SJCRH30 (cell line): Measurements from ENCODE around the gene SCN5A. TPM values are rescaled to one million over a fixed set of nuclear protein-coding genes. Genes with fewer than 3 reads are reported as not detected.

Experiments used
- DNase-seq, 2 experiments: peaks; one replicate each; pipeline ENCODE4 v3.0.0-alpha.2; 2015 to 2020
- H3K27ac ChIP-seq: fragments of 250-450 bp; sonication (Bioruptor Pico); 2 replicates; pipeline ENCODE4 v1.5.1; 2020; ENCODE audit warnings: mild to moderate bottlenecking, moderate library complexity
- H3K27me3 ChIP-seq: fragments of 250-450 bp; sonication (Bioruptor Pico); 2 replicates; pipeline ENCODE4 v1.5.1; 2020; ENCODE audit warnings: mild to moderate bottlenecking, moderate library complexity
- H3K36me3 ChIP-seq: fragments of 250-450 bp; sonication (Bioruptor Pico); 2 replicates; pipeline ENCODE4 v1.5.1; 2020; ENCODE audit warnings: mild to moderate bottlenecking, moderate library complexity
- H3K4me1 ChIP-seq: fragments of 250-450 bp; sonication (Bioruptor Pico); 2 replicates; pipeline ENCODE4 v1.5.1; 2020; ENCODE audit warnings: mild to moderate bottlenecking, moderate library complexity
- H3K4me3 ChIP-seq: fragments of 250-450 bp; sonication (Bioruptor Pico); 2 replicates; pipeline ENCODE4 v1.5.1; 2020; ENCODE audit warnings: mild to moderate bottlenecking, moderate library complexity
- H3K9me3 ChIP-seq: fragments of 250-450 bp; sonication (Bioruptor Pico); replicated peaks from 2 replicates; pipeline ENCODE4 v1.5.1; 2020; ENCODE audit warnings: mild to moderate bottlenecking, moderate library complexity
- total RNA-seq: library from RNA; depleted of rRNA; stranded (reverse); fragments of >200 nt; shearing (Covaris generic); gene quantifications from 2 replicates; pipeline ENCODE4 v1.2.3, GENCODE V29; 2014; rRNA removed

Gene SCN5A
- total RNA-seq = 13.1 and 15.2 TPM in 2 replicates

GRCh38 chr3:38649500-38650247, at the start of gene SCN5A:
Gene SCN5A (minus strand): TSS chr3:38649687. CDS start chr3:38633307, 16,380 bp downstream.
- Histone ChIP-seq H3K4me1 (no peaks in the 10 kb centered on the region; the same call in 1 of the 2 replicates), H3K9me3 (no peaks in the 10 kb centered on the region), H3K27ac (peak within 1 kb of the TSS; percentile 32; the same call in 1 of the 2 replicates), H3K27me3 (no peaks in the 10 kb centered on the region), H3K4me3 (peak within 1 kb of the TSS; percentile 72), H3K36me3 (no peaks in the 10 kb centered on the region)
- peak; percentile 54 to 68 for DNase-seq

- Histone ChIP-seq H3K4me1 (no peaks in the 10 kb centered on the region), H3K27me3 (no peaks in the 10 kb centered on the region; the same call in 1 of the 2 replicates), H3K9me3 (no peaks in the 10 kb centered on the region), H3K4me3 (no peak overlapping the region), H3K36me3 (no peaks in the 10 kb centered on the region), H3K27ac (no peak overlapping the region)
- peak in 1 of 2 experiments; percentile 1 for DNase-seq
Measured at GRCh38 chr3:38698760-38699159, 49.3 kb upstream of the SCN5A start.

GRCh38 chr3:38698061-38698460, 48.6 kb upstream of the SCN5A start:
- Histone ChIP-seq H3K4me1 (no peaks in the 10 kb centered on the region), H3K27me3 (no peaks in the 10 kb centered on the region; the same call in 1 of the 2 replicates)
- no peak for DNase-seq

GRCh38 chr3:38696034-38696433, 46.5 kb upstream of the SCN5A start:
- no peak overlapping the region for H3K27ac ChIP-seq
- no peaks in the 10 kb centered on the region for H3K36me3 ChIP-seq
- no peaks in the 10 kb centered on the region; the same call in 1 of the 2 replicates for H3K27me3 ChIP-seq
- H3K4me3 ChIP-seq = no peak overlapping the region
- no peaks in the 10 kb centered on the region for H3K4me1 ChIP-seq
- no peaks in the 10 kb centered on the region for H3K9me3 ChIP-seq
- DNase-seq = no peak

More at GRCh38 chr3:38698061-38698460, 48.6 kb upstream of the SCN5A start:
- H3K4me3 ChIP-seq = no peak overlapping the region
- H3K9me3 ChIP-seq = no peaks in the 10 kb centered on the region
- no peaks in the 10 kb centered on the region for H3K36me3 ChIP-seq
- no peak overlapping the region for H3K27ac ChIP-seq

GRCh38 chr3:38690185-38690584, 40.7 kb upstream of the SCN5A start:
- Histone ChIP-seq H3K4me3 (no peak overlapping the region), H3K4me1 (no peaks in the 10 kb centered on the region), H3K9me3 (no peaks in the 10 kb centered on the region), H3K36me3 (no peaks in the 10 kb centered on the region), H3K27ac (no peak overlapping the region), H3K27me3 (no peaks in the 10 kb centered on the region; the same call in 1 of the 2 replicates)
- DNase-seq = no peak

GRCh38 chr3:38689774-38690173, 40.3 kb upstream of the SCN5A start:
- H3K27me3 ChIP-seq = no peaks in the 10 kb centered on the region
- no peaks in the 10 kb centered on the region for H3K4me1 ChIP-seq
- H3K36me3 ChIP-seq = no peaks in the 10 kb centered on the region
- H3K9me3 ChIP-seq = no peaks in the 10 kb centered on the region
- no peak overlapping the region for H3K27ac ChIP-seq
- H3K4me3 ChIP-seq = no peak overlapping the region
- DNase-seq = no peak

- no peak for DNase-seq
- Histone ChIP-seq H3K36me3 (no peaks in the 10 kb centered on the region), H3K27ac (no peak overlapping the region), H3K4me3 (no peak overlapping the region), H3K27me3 (no peaks in the 10 kb centered on the region), H3K4me1 (no peaks in the 10 kb centered on the region), H3K9me3 (no peaks in the 10 kb centered on the region)
Measured at GRCh38 chr3:38689346-38689745, 39.9 kb upstream of the SCN5A start.

GRCh38 chr3:38687321-38687720, 37.8 kb upstream of the SCN5A start:
- H3K27ac ChIP-seq = no peak overlapping the region
- H3K27me3 ChIP-seq = no peaks in the 10 kb centered on the region
- DNase-seq = no peak
- H3K4me3 ChIP-seq = no peak overlapping the region
- no peaks in the 10 kb centered on the region for H3K9me3 ChIP-seq
- no peaks in the 10 kb centered on the region for H3K36me3 ChIP-seq
- H3K4me1 ChIP-seq = no peaks in the 10 kb centered on the region

- DNase-seq = no peak
- Histone ChIP-seq H3K9me3 (no peaks in the 10 kb centered on the region), H3K4me1 (no peaks in the 10 kb centered on the region), H3K27me3 (no peaks in the 10 kb centered on the region), H3K4me3 (no peak overlapping the region), H3K27ac (no peak overlapping the region), H3K36me3 (no peaks in the 10 kb centered on the region)
Measured at GRCh38 chr3:38684546-38684945, 35.1 kb upstream of the SCN5A start.

- Histone ChIP-seq H3K27ac (no peak overlapping the region), H3K36me3 (no peaks in the 10 kb centered on the region)
- no peak for DNase-seq
Measured at GRCh38 chr3:38669668-38670067, 20.2 kb upstream of the SCN5A start.

GRCh38 chr3:38662544-38662943, 13.1 kb upstream of the SCN5A start:
- no peak overlapping the region for H3K27ac ChIP-seq
- no peaks in the 10 kb centered on the region for H3K36me3 ChIP-seq
- H3K4me3 ChIP-seq = no peak overlapping the region
- H3K27me3 ChIP-seq = no peaks in the 10 kb centered on the region
- no peaks in the 10 kb centered on the region for H3K9me3 ChIP-seq
- H3K4me1 ChIP-seq = no peaks in the 10 kb centered on the region
- DNase-seq = peak in 1 of 2 experiments; percentile 39

More at GRCh38 chr3:38669668-38670067, 20.2 kb upstream of the SCN5A start:
- no peaks in the 10 kb centered on the region for H3K27me3 ChIP-seq
- H3K4me1 ChIP-seq = no peaks in the 10 kb centered on the region
- no peak overlapping the region for H3K4me3 ChIP-seq
- no peaks in the 10 kb centered on the region for H3K9me3 ChIP-seq

GRCh38 chr3:38658841-38659240, 9.4 kb upstream of the SCN5A start:
- Histone ChIP-seq H3K27ac (no peak overlapping the region), H3K4me3 (no peak overlapping the region), H3K27me3 (no peaks in the 10 kb centered on the region), H3K4me1 (no peaks in the 10 kb centered on the region), H3K9me3 (no peaks in the 10 kb centered on the region), H3K36me3 (no peaks in the 10 kb centered on the region)
- no peak for DNase-seq

GRCh38 chr3:38657369-38657768, 7.9 kb upstream of the SCN5A start:
- H3K27ac ChIP-seq = no peak overlapping the region
- no peaks in the 10 kb centered on the region for H3K27me3 ChIP-seq
- H3K4me3 ChIP-seq = no peak overlapping the region
- H3K36me3 ChIP-seq = no peaks in the 10 kb centered on the region
- H3K9me3 ChIP-seq = no peaks in the 10 kb centered on the region
- DNase-seq = no peak
- H3K4me1 ChIP-seq = no peaks in the 10 kb centered on the region

GRCh38 chr3:38655708-38656300, 6.3 kb upstream of the SCN5A start:
- no peaks in the 10 kb centered on the region for H3K4me1 ChIP-seq
- peak; percentile 36 to 76 for DNase-seq
- no peaks in the 10 kb centered on the region for H3K36me3 ChIP-seq
- no peak overlapping the region for H3K27ac ChIP-seq
- H3K9me3 ChIP-seq = no peaks in the 10 kb centered on the region
- no peak overlapping the region for H3K4me3 ChIP-seq
- H3K27me3 ChIP-seq = no peaks in the 10 kb centered on the region

- no peaks in the 10 kb centered on the region for H3K36me3 ChIP-seq
Measured at GRCh38 chr3:38653685-38654537, 4.4 kb upstream of the SCN5A start.

More at GRCh38 chr3:38653685-38654537, 4.4 kb upstream of the SCN5A start:
- Histone ChIP-seq H3K9me3 (no peaks in the 10 kb centered on the region), H3K27ac (no peak overlapping the region), H3K4me3 (no peak overlapping the region), H3K27me3 (no peaks in the 10 kb centered on the region), H3K4me1 (no peaks in the 10 kb centered on the region; the same call in 1 of the 2 replicates)
- no peak for DNase-seq
